Heart left ventricle (tissue), 16 donors: ENCODE data around the gene TRAF3. TPM values are rescaled to one million over a fixed set of nuclear protein-coding genes. Genes with fewer than 3 reads are reported as not detected.

ENCODE experiments used
- ATAC-seq, 4 donors: fragments of 200-7000 bp; cut with Tn5 transposase; one replicate each; pipeline ENCODE4 v1.9.1; 2020 to 2022; ENCODE audit warnings: moderate library complexity in 4 of 4, mild to moderate bottlenecking in 3 of 4, moderate number of reproducible peaks in 1 of 4
- DNase-seq, 5 donors: peaks; one replicate each; pipeline ENCODE4 v3.0.0-alpha.2; 2020
- H3K27ac ChIP-seq, 12 donors: fragments of 200-600 bp; sonication (generic) in 4 of 12; one replicate each; pipeline versions ENCODE4 v1.5.0 to v1.8.0; 2016 to 2022; ENCODE audit warnings: mild to moderate bottlenecking in 2 of 12
- H3K27me3 ChIP-seq, 9 donors: fragments of 200-600 bp; sonication (generic) in 2 of 9; one replicate each; pipeline versions ENCODE4 v1.5.1 to v1.8.0; 2016 to 2022; ENCODE audit warnings: mild to moderate bottlenecking in 3 of 9
- H3K36me3 ChIP-seq, 9 donors: fragments of 200-600 bp; sonication (generic) in 2 of 9; one replicate each; pipeline versions ENCODE4 v1.5.0 to v1.8.0; 2018 to 2022; ENCODE audit warnings: mild to moderate bottlenecking in 2 of 9
- H3K4me1 ChIP-seq, 12 donors: fragments of 200-600 bp; sonication (generic) in 4 of 12; one replicate each; pipeline versions ENCODE4 v1.5.0 to v1.8.0; 2016 to 2022; ENCODE audit warnings: mild to moderate bottlenecking in 3 of 12
- H3K4me3 ChIP-seq, 12 donors: fragments of 200-600 bp; sonication (generic) in 4 of 12; one replicate each; pipeline versions ENCODE4 v1.5.0 to v1.8.0; 2017 to 2022; ENCODE audit warnings: mild to moderate bottlenecking in 9 of 12, moderate library complexity in 4 of 12
- H3K9me3 ChIP-seq, 12 donors: fragments of 200-600 bp; sonication (generic) in 4 of 12; one replicate each; pipeline versions ENCODE4 v1.5.0 to v1.8.0; 2016 to 2022; ENCODE audit warnings: mild to moderate bottlenecking in 1 of 12
- POLR2A ChIP-seq, 2 donors: fragments of 450-650 bp; IDR thresholded peaks; one replicate each; pipeline ENCODE4 v1.6.1; 2017; ENCODE audit warnings: antibody characterized with exemption in 2 of 2, mild to moderate bottlenecking in 2 of 2, moderate library complexity in 2 of 2
- WGBS, 4 donors: extraction: QIAGEN DNeasy Blood & Tissue Kit in 2 of 4; methylation state at CpG; one replicate each; pipeline versions ENCODE4 v1.1.5 to v1.1.7; 2013 to 2018; 5-methylcytosine and 5-hydroxymethylcytosine counted together
- intact Hi-C, 10 donors: fragments of 100-400 bp; cut with DNase I; formaldehyde crosslinking; loops; one replicate each; pipeline versions ENCODE4 v1.11.1 to v1.14.2; 2022
- polyA plus RNA-seq, 2 donors: library from polyadenylated mRNA; stranded (reverse); fragments of 200-250 nt; gene quantifications; one replicate each; pipeline ENCODE4 v1.2.3, GENCODE V29; 2013
- total RNA-seq, 9 donors: library from RNA; depleted of rRNA in 2 of 9; stranded (reverse); fragments of >200 nt in 2 of 9; fragmentation: NEBNext Ultra II Directional in 3 of 9; extraction: Animal tissue kit (Norgen Biotek cat#: 25700) in 3 of 9; gene quantifications; one replicate each; pipeline versions ENCODE4 v1.1.0 to v1.2.4, GENCODE V29; 2016 to 2023
- TF ChIP-seq, protein P1 (sequence below), 12 donors: fragments of 200-600 bp; sonication (generic) in 4 of 12; IDR thresholded peaks; one replicate each; pipeline versions ENCODE4 v1.5.0 to v1.8.0; 2018 to 2022; ENCODE audit warnings: antibody characterized with exemption in 12 of 12, mild to moderate bottlenecking in 5 of 12
- donor health status: ischemic (EF 13 %, LVEDD 7.1; RV severe dilation, severe dysfunction).
- donor health status: healthy with polysubstance abuse.
- donor health status: DM: no; HTN: yes; CAD: no.
- donor health status: DM: no; HTN: no; CAD: no.
- donor health status: ischemic (EF 25% LVEDD 6.9; RV normal size, moderate dysfunction).
- donor health status: ischemic (EF 25% LVEDD 5.7; RV mildly dilated, moderate dysfunction).
- donor health status: healthy.
- donor health status: DM: yes; HTN: yes; CAD: no.
- donor health status: ischemic (EF 35%, LVEDD 5.7; RV mildly dilated, moderate dysfunction).
- donor health status: nonischemic (EF 11% LVEDD 7.7; RV severe dilation, severe dysfunction).
- donor health status: DM: yes; HTN: yes; CAD: no.
- donor health status: PGD.
- donor health status: ischemic (EF 29% LVEDD 5.4; RV normal size, mild dysfunction).
- donor health status: nonischemic (EF 23%, LVEDD 6.1; RV moderate dilation, normal function).

Gene TRAF3
- total and polyA plus RNA-seq, 11 donors, result 1.6 to 20.6 (median 10.6) TPM

DNA sequence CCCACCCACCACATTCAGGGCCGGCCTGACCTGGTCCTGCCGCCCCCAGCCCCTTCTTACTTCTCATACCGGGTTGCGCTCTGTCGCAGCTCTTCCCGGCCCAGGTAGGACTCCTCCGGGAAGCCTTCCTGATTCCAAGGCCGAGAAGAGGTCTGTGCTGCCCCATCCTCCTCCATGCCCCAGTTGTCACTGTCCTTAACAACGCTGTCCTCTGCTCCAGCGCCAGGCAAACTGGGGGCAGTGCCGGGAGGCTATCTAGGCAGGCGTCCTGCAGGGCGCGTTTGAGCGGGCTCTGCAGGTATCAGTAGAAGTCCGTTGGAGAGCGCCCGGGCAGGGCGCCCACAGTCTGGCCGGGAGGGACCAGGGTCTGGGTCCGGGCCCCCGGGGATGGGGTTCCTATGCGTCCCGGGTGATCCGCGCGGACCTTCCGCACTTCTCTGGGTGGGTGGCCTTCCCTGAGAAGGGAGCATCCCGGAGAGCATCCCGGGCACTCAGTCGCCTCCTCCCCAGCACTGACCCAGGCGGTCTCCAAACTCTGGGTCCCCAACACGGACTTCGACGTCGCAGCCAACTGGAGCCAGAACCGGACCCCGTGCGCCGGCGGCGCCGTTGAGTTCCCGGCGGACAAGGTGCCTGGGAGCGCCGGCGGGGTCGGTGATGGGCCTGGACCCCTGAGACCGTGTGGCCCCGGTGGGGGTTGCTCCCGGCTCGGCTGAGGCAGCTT, 146.1 kb downstream of the TRAF3 start:
- Histone ChIP-seq H3K27me3 (peaks cover 19 to 66% (median 42%) of the 10 kb centered on the region in 9 donors), H3K27ac (no peak overlapping the region), H3K4me3 (peak overlapping the region in 8 of 12 donors; percentile 12 to 36 (median 18)), H3K4me1 (peaks cover 0 to 22% (median 8%) of the 10 kb centered on the region in 12 donors), H3K36me3 (no peaks in the 10 kb centered on the region), H3K9me3 (no peaks in the 10 kb centered on the region)
- WGBS, 4 donors, result 5 to 7% (median 6%) methylated on average over 43 to 53 of the region's 53 CpGs
- ATAC-seq (no peak), DNase-seq (no peak)
- TF ChIP-seq, protein P1, sequence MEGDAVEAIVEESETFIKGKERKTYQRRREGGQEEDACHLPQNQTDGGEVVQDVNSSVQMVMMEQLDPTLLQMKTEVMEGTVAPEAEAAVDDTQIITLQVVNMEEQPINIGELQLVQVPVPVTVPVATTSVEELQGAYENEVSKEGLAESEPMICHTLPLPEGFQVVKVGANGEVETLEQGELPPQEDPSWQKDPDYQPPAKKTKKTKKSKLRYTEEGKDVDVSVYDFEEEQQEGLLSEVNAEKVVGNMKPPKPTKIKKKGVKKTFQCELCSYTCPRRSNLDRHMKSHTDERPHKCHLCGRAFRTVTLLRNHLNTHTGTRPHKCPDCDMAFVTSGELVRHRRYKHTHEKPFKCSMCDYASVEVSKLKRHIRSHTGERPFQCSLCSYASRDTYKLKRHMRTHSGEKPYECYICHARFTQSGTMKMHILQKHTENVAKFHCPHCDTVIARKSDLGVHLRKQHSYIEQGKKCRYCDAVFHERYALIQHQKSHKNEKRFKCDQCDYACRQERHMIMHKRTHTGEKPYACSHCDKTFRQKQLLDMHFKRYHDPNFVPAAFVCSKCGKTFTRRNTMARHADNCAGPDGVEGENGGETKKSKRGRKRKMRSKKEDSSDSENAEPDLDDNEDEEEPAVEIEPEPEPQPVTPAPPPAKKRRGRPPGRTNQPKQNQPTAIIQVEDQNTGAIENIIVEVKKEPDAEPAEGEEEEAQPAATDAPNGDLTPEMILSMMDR (IDR thresholded peaks at IDR 0.05), result no peak
- no peak for TF ChIP-seq POLR2A (IDR thresholded peaks at IDR 0.05)
- intact Hi-C loops, result loop anchor here in 1 of 10 donors (10.0 kb wide), 1 partner anchor 149 kb away; the partner anchor contains the start of gene TRAF3

DNA sequence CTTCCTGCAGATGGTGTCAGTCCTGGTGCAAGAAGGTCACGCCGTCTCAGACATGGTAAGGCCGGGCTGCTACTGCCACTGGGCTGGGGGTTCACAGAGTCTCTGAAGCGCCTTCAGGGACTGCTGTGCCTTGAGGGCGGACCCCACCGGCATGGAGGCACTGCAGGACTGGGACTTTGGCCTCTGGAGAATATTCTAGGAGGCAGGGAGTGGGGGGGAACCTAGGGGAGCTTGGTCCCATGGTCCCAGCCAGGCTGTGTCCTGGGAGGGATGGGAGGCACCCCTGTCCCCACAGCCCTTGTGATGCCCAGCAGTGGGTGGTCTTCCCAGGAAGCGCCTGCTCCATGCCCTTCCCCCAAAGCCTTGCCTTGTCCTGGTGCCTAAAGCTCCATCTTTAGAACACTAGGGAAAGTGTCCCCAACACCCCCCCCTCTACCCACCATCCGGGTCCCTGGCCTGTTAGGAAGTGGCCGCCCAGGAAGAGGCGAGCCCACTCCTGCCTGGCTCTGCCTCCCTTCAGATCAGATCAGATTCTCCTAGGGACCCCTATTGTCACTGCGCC, 146.8 kb downstream of the TRAF3 start:
- H3K27ac ChIP-seq, result no peak overlapping the region
- peaks cover 5 to 29% (median 15%) of the 10 kb centered on the region in 12 donors for H3K4me1 ChIP-seq
- no peaks in the 10 kb centered on the region for H3K9me3 ChIP-seq
- intact Hi-C loops, result loop anchor here in 1 of 10 donors (10.0 kb wide), 1 partner anchor 149 kb away; the partner anchor contains the start of gene TRAF3
- H3K36me3 ChIP-seq, result no peaks in the 10 kb centered on the region
- no peak for TF ChIP-seq POLR2A (IDR thresholded peaks at IDR 0.05)
- TF ChIP-seq, protein P1 (IDR thresholded peaks at IDR 0.05), result no peak
- 35 to 67% (median 48%) methylated on average over 5 to 11 of the region's 11 CpGs for WGBS, 4 donors
- DNase-seq, result peak in 1 of 5 donors; percentile 13
- ATAC-seq, result no peak
- H3K27me3 ChIP-seq, result peaks cover 24 to 73% (median 48%) of the 10 kb centered on the region in 9 donors
- H3K4me3 ChIP-seq, result no peak overlapping the region

DNA sequence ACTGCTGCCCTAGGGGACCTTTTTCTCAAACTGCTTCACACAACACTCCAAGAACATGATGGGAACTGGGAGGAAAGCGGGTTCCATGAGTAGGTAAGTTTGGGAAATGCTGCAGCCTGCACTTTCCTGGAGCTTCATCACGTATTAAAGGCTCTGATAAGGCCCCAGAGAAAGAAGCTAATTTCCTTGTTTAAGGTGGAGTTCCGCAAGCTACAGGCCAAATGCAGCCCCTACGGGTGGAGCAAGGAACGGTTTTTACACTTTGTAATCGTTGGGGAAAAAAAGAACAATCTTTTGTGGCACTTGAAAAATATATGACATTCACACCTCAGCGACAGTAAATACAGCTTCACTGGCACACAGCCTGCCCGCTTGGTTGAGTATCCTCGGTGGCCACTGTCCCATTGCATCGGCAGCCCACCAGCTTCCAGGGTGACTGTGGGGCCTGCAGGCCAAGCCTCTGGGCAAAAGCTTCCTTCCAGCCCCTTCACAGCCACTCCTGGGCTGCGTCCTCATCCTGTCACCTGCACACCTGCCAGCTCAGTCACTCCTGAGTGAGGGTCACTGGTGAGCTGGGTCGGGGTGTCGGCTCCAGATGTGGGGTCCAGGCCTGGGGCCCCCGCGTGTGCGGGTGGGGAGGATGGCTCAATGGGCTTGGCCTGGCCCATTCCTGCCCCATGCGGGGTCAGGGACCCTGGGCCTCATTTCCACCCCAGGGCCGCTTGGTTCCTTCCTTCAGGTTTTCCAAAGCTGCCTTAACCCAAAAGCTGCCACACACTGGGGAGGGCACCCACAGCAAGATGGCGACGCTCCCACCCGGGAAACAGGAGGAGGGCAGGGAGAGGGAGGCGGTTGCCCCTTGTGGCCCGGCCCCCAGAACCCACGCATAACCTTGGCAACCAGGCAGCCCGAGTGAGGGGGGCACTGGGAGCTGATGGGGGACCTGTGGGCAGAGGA, 147.7 kb downstream of the TRAF3 start:
- TF ChIP-seq, protein P1 (IDR thresholded peaks at IDR 0.05), result no peak
- TF ChIP-seq POLR2A (IDR thresholded peaks at IDR 0.05), result no peak
- Histone ChIP-seq H3K4me3 (no peak overlapping the region), H3K27me3 (peaks cover 33 to 82% (median 57%) of the 10 kb centered on the region in 9 donors), H3K36me3 (no peaks in the 10 kb centered on the region), H3K9me3 (no peaks in the 10 kb centered on the region), H3K27ac (no peak overlapping the region), H3K4me1 (peaks cover 14 to 38% (median 24%) of the 10 kb centered on the region in 12 donors)
- 82 to 85% (median 83%) methylated on average over 22 to 25 of the region's 25 CpGs for whole genome bisulfite sequencing, 4 donors
- intact Hi-C loops, result loop anchor here in 1 of 10 donors (10.0 kb wide), 1 partner anchor 150 kb away; the partner anchor contains the start of gene TRAF3
- ATAC-seq, result no peak
- DNase-seq, result peak in 1 of 5 donors; percentile 20
